Gastrocnemius medialis (tissue), 4 donors: ENCODE measurements around the gene C12orf75.

ENCODE experiments used
- POLR2A ChIP-seq, 2 donors: fragments of 450-650 bp; IDR thresholded peaks; one replicate each; pipeline ENCODE4 v1.6.1; 2017; ENCODE audit warnings: antibody characterized with exemption in 2 of 2, mild to moderate bottlenecking in 2 of 2, moderate library complexity in 2 of 2
- TF ChIP-seq, protein P1 (sequence below), 5 experiments: fragments of 450-650 bp in 3 of 5; fragments of 200-600 bp in 2 of 5; sonication (generic) in 2 of 5; IDR thresholded peaks in 4 of 5; conservative IDR thresholded peaks in 1 of 5; 1 replicate in 4 of 5; 2 replicates in 1 of 5; pipeline ENCODE4 v1.5.1; 2016 to 2019; ENCODE audit warnings: antibody characterized with exemption in 5 of 5, mild to moderate bottlenecking in 3 of 5, moderate library complexity in 3 of 5

DNA sequence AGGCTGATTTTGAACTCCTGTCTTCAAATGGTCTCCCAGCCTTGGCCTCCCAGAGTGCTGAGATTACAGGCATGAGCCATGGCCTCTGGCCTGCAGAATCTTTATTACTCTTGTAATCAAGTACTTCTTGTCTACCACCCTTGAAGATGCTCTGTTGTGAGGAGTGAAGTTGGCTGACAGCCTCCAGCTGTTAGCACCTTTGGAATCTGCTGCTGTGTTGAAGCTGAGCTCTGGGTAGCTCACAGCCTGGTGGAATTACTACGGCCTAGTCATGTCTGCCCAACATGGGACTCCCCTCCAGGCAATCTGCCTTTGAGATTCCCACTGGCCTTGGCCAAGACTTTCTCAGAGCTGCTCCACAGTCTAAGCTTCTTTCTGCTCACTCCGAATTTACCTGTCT, 5.8 kb upstream of the C12orf75 start:
- TF ChIP-seq, protein P1, sequence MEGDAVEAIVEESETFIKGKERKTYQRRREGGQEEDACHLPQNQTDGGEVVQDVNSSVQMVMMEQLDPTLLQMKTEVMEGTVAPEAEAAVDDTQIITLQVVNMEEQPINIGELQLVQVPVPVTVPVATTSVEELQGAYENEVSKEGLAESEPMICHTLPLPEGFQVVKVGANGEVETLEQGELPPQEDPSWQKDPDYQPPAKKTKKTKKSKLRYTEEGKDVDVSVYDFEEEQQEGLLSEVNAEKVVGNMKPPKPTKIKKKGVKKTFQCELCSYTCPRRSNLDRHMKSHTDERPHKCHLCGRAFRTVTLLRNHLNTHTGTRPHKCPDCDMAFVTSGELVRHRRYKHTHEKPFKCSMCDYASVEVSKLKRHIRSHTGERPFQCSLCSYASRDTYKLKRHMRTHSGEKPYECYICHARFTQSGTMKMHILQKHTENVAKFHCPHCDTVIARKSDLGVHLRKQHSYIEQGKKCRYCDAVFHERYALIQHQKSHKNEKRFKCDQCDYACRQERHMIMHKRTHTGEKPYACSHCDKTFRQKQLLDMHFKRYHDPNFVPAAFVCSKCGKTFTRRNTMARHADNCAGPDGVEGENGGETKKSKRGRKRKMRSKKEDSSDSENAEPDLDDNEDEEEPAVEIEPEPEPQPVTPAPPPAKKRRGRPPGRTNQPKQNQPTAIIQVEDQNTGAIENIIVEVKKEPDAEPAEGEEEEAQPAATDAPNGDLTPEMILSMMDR (IDR thresholded peaks at IDR 0.05 in 4 of 5, conservative IDR thresholded peaks at IDR 0.05 in 1 of 5) = no peak
- no peak for TF ChIP-seq POLR2A (IDR thresholded peaks at IDR 0.05)
